C4-2B (cell line): Measurements from ENCODE around the gene ALDH1L1.

ENCODE experiments used
- CTCF ChIP-seq: fragments of 450-650 bp; conservative IDR thresholded peaks from 2 replicates; pipeline ENCODE4 v1.5.1; 2017; ENCODE audit warnings: mild to moderate bottlenecking
- ZFX ChIP-seq: fragments of 450-650 bp; IDR thresholded peaks from 2 replicates; pipeline ENCODE4 v1.6.1; 2017

GRCh38 chr3:126106336-126107202 is 73.8 kb downstream of the ALDH1L1 start:
- TF ChIP-seq CTCF, result no peak
- TF ChIP-seq ZFX, result no peak
